GM12892 (cell line): ENCODE data around the gene NOTCH2.

ENCODE experiments used
- POLR2A ChIP-seq: IDR thresholded peaks from 2 replicates; pipeline ENCODE4 v1.6.1; 2011; ENCODE audit warnings: low read depth, low read length, control low read depth
- TAF1 ChIP-seq: IDR thresholded peaks from 2 replicates; pipeline ENCODE4 v1.6.1; 2011; ENCODE audit warnings: low read depth, mild to moderate bottlenecking, control low read depth, low read length, borderline replicate concordance

GRCh38 chr1:119895102-119895501 lies 174.4 kb downstream of the NOTCH2 start:
- TF ChIP-seq POLR2A = no peak
- TF ChIP-seq TAF1 = no peak
